Measurements from ENCODE around the gene AP1M1.

Gene AP1M1

GRCh38 chr19:16201011-16201391 is 3.3 kb downstream of the AP1M1 start:
- H3K4me3 ChIP-seq (ENCODE audit: low read depth, low read length), result no peak overlapping the region
- DNase-seq (ENCODE audit: low read depth), result no peak
- TF ChIP-seq CTCF (IDR thresholded peaks at IDR 0.05; ENCODE audit: low read depth, low read length, missing control alignments), result no peak
- in situ Hi-C loops (cut with HindIII; ENCODE audit: low sequenced_read_pairs), result no loop called here

GRCh38 chr19:16202320-16203255 is 4.9 kb downstream of the AP1M1 start:
- H3K4me3 ChIP-seq (ENCODE audit: low read depth, low read length), result no peak overlapping the region
- DNase-seq (ENCODE audit: low read depth), result no peak
- no peak for TF ChIP-seq CTCF (IDR thresholded peaks at IDR 0.05; ENCODE audit: low read depth, low read length, missing control alignments)
- in situ Hi-C loops (cut with HindIII; ENCODE audit: low sequenced_read_pairs), result no loop called here

GRCh38 chr19:16203256-16204004 is 5.7 kb downstream of the AP1M1 start:
- TF ChIP-seq CTCF (IDR thresholded peaks at IDR 0.05; ENCODE audit: low read depth, low read length, missing control alignments), result no peak
- in situ Hi-C loops (cut with HindIII; ENCODE audit: low sequenced_read_pairs), result no loop called here
- no peak for DNase-seq (ENCODE audit: low read depth)
- no peak overlapping the region for H3K4me3 ChIP-seq (ENCODE audit: low read depth, low read length)

- in situ Hi-C loops (cut with HindIII; ENCODE audit: low sequenced_read_pairs), result no loop called here
- no peak overlapping the region for H3K4me3 ChIP-seq (ENCODE audit: low read depth, low read length)
- no peak for TF ChIP-seq CTCF (IDR thresholded peaks at IDR 0.05; ENCODE audit: low read depth, low read length, missing control alignments)
- no peak for DNase-seq (ENCODE audit: low read depth)
Measured at GRCh38 chr19:16204005-16204294, 6.2 kb downstream of the AP1M1 start.

- no peak for TF ChIP-seq CTCF (IDR thresholded peaks at IDR 0.05; ENCODE audit: low read depth, low read length, missing control alignments)
- no peak for DNase-seq (ENCODE audit: low read depth)
- H3K4me3 ChIP-seq (ENCODE audit: low read depth, low read length), result no peak overlapping the region
- in situ Hi-C loops (cut with HindIII; ENCODE audit: low sequenced_read_pairs), result no loop called here
Measured at GRCh38 chr19:16205205-16206045, 7.7 kb downstream of the AP1M1 start.

- no peak overlapping the region for H3K4me3 ChIP-seq (ENCODE audit: low read depth, low read length)
- in situ Hi-C loops (cut with HindIII; ENCODE audit: low sequenced_read_pairs), result no loop called here
- DNase-seq (ENCODE audit: low read depth), result no peak
- no peak for TF ChIP-seq CTCF (IDR thresholded peaks at IDR 0.05; ENCODE audit: low read depth, low read length, missing control alignments)
Measured at GRCh38 chr19:16206046-16206605, 8.4 kb downstream of the AP1M1 start.
